ENCODE measurements around the gene HDLBP.

The HDLBP gene

DNA sequence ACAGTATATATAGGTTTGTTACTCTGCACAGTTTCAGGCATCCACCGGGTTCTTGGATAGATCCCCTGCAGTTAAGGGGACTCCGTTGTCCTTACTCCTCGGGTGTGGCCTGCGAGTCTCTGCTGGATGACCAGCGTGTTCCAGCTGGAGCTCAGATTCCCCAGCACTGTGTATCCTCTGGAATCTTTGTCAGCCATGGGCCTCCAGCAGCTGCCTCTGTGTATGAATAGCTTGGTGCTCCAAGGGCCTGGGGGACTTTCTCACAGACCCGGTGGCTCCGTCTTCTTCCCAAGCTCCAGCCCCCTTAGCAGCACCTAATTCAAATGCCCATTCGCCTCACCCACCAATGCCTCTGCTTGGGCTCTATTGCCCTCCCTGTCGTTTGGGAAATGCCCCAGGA lies 120.7 kb downstream of the HDLBP start:
- no peak for TF ChIP-seq CTCF (IDR thresholded peaks at IDR 0.05; ENCODE audit: low read depth, low read length)
- no peaks in the 10 kb centered on the region for H3K36me3 ChIP-seq
- DNase-seq: no peak
- H3K4me3 ChIP-seq (ENCODE audit: low read depth, low read length): no peak overlapping the region
- no peaks in the 10 kb centered on the region for H3K9me3 ChIP-seq
- H3K4me1 ChIP-seq: no peaks in the 10 kb centered on the region
- H3K27me3 ChIP-seq: no peaks in the 10 kb centered on the region

DNA sequence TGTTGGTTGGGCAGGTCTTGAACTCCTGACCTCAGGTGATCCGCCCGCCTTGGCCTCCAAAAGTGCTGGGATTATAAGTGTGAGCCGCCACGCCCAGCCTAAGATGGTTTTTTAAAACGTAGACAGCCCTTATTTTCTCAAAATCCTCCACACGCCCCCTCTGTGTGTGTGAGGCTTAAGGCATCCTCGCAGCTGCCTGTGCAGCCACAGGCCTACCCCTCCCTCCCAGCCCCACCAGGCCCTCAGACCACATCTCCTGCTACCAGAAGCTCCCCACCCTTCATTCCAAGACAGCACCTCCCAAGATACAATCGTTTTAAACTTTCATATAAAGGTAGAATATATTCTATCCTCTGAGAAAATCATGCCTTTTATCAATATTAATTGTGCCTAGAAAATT lies 122.2 kb downstream of the HDLBP start:
- no peaks in the 10 kb centered on the region for H3K4me1 ChIP-seq
- TF ChIP-seq CTCF (IDR thresholded peaks at IDR 0.05; ENCODE audit: low read depth, low read length): no peak
- no peaks in the 10 kb centered on the region for H3K36me3 ChIP-seq
- no peak for DNase-seq
- H3K9me3 ChIP-seq: no peaks in the 10 kb centered on the region
- no peaks in the 10 kb centered on the region for H3K27me3 ChIP-seq
- H3K4me3 ChIP-seq (ENCODE audit: low read depth, low read length): no peak overlapping the region

GRCh38 chr2:241191081-241191480 lies 124.4 kb downstream of the HDLBP start:
- Histone ChIP-seq H3K27me3 (no peaks in the 10 kb centered on the region), H3K36me3 (no peaks in the 10 kb centered on the region), H3K4me1 (no peaks in the 10 kb centered on the region), H3K9me3 (no peaks in the 10 kb centered on the region), H3K4me3 (ENCODE audit: low read depth, low read length) (no peak overlapping the region)
- DNase-seq: no peak
- no peak for TF ChIP-seq CTCF (IDR thresholded peaks at IDR 0.05; ENCODE audit: low read depth, low read length)

DNA sequence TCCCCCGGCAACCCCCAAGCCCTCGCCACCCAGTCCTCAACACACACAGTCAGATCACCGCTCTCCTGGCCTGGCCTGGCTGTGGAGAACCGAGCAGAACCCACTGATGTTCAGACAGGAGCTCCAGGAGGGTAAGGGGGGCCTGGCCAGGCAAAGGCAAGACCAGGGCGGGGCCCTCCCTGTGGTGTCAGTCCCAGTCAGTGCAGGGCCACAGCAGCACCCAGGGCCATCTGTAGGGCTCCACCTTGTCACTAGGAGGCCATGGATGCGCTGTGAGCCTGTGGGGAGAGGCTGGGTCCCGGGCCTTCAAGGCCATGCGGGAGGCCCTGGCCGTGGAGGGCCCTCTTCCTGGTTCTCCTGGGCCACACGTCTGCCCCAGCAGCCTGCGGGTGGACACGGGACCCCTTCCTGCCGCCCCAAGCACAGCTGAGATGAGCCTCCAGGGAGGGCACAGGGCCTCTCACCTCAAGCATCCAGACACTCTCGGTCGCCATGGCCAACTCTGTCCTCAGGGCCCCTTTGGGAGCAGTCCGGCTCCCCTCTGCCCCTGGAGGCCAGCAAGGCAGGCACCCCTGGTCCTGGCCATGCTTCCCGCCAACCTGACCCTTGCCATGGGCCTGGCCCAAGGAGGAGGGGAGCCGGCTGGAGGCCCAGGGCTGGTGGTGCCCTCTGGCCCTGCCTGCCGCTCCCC lies 125.0 kb downstream of the HDLBP start:
- no peaks in the 10 kb centered on the region for H3K4me1 ChIP-seq
- DNase-seq: no peak
- H3K9me3 ChIP-seq: no peaks in the 10 kb centered on the region
- no peaks in the 10 kb centered on the region for H3K36me3 ChIP-seq
- H3K4me3 ChIP-seq (ENCODE audit: low read depth, low read length): no peak overlapping the region
- no peaks in the 10 kb centered on the region for H3K27me3 ChIP-seq
- no peak for TF ChIP-seq CTCF (IDR thresholded peaks at IDR 0.05; ENCODE audit: low read depth, low read length)

DNA sequence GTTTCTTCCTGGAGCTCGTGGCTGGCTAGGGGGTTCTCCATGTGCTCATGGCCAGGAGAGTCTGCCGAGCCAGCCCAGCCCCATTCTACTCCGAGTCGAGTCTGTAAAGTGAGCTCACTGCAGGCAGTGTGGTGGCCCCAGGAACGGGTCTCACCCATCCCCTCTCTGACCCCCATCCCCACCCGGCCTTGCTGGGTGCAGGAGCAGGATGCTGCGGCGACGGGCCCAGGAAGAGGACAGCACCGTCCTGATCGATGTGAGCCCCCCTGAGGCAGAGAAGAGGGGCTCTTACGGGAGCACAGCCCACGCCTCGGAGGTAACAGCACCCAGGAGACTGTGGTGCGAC lies 125.6 kb downstream of the HDLBP start:
- H3K4me1 ChIP-seq: no peaks in the 10 kb centered on the region
- no peaks in the 10 kb centered on the region for H3K9me3 ChIP-seq
- DNase-seq: no peak
- no peak overlapping the region for H3K4me3 ChIP-seq (ENCODE audit: low read depth, low read length)
- no peaks in the 10 kb centered on the region for H3K36me3 ChIP-seq
- TF ChIP-seq CTCF (IDR thresholded peaks at IDR 0.05; ENCODE audit: low read depth, low read length): no peak
- no peaks in the 10 kb centered on the region for H3K27me3 ChIP-seq

- DNase-seq: no peak
- Histone ChIP-seq H3K36me3 (no peaks in the 10 kb centered on the region), H3K4me1 (no peaks in the 10 kb centered on the region), H3K9me3 (no peaks in the 10 kb centered on the region), H3K27me3 (no peaks in the 10 kb centered on the region), H3K4me3 (ENCODE audit: low read depth, low read length) (no peak overlapping the region)
- no peak for TF ChIP-seq CTCF (IDR thresholded peaks at IDR 0.05; ENCODE audit: low read depth, low read length)
These were observed 126.2 kb downstream of the HDLBP start for GRCh38 chr2:241189093-241189855.
